GM12878 (cell line): ENCODE results near the gene CLEC16A. TPM values are rescaled to one million over a fixed set of nuclear protein-coding genes. Genes with fewer than 3 reads are reported as not detected.

Experiments
- ATAC-seq: fragments of 200-7000 bp; cut with Tn5 transposase; 3 replicates; pipeline ENCODE4 v1.9.1; 2020; ENCODE audit warnings: mild to moderate bottlenecking, moderate library complexity
- BruUV-seq: library from RNA; stranded (reverse); fragments of 400-500 nt; replicated peaks from 2 replicates; lab custom pipeline; 2021; lab: Mats Ljungman, UMichigan
- CTCF ChIA-PET: fragments of 300-600 bp; sonication (Branson Sonifier 250); formaldehyde crosslinking; extraction: SDS; loops from one replicate; lab custom pipeline; 2021; ENCODE audit warnings: inconsistent platforms; lab: Yijun Ruan, JAX
- POLR2A ChIA-PET: fragments of 350-600 bp; formaldehyde crosslinking; extraction: SDS; loops from one replicate; lab custom pipeline; 2021; ENCODE audit warnings: inconsistent platforms; lab: Charles Lee
- RAD21 ChIA-PET: fragments of 300-600 bp; sonication (Branson Sonifier 250); formaldehyde crosslinking; loops from one replicate; lab custom pipeline; 2023; ENCODE audit warnings: antibody characterized with exemption; ENCODE audit not compliant: unreplicated experiment; lab: Charles Lee
- SMC1A ChIA-PET: fragments of 300-600 bp; sonication (Branson Sonifier 250); formaldehyde crosslinking; loops from one replicate; lab custom pipeline; 2023; ENCODE audit not compliant: unreplicated experiment, uncharacterized antibody; lab: Charles Lee
- DNase-seq: peaks from one replicate; pipeline ENCODE4 v3.0.0-alpha.2; 2011; ENCODE audit warnings: low read depth, low spot score
- FAIRE-seq: peaks from 3 replicates; lab custom pipeline; 2011; peaks lifted over from hg19 to GRCh38; lab: Jason Lieb, UNC
- H2AFZ ChIP-seq: 2 replicates; pipeline ENCODE4 v1.6.0; 2011; ENCODE audit warnings: low read depth, low read length, control low read depth; ENCODE audit not compliant: control insufficient read depth
- H3K27ac ChIP-seq: 2 replicates; pipeline ENCODE4 v1.5.1; 2011; ENCODE audit warnings: control low read depth; ENCODE audit not compliant: control insufficient read depth, insufficient read depth
- H3K27me3 ChIP-seq, 2 experiments: replicated peaks in 1 of 2; 2 replicates each; pipeline versions ENCODE4 v1.6.0 to v1.6.1; 2011; ENCODE audit warnings: low read length in 1 of 2; ENCODE audit not compliant: control insufficient read depth in 2 of 2, insufficient read depth in 2 of 2
- H3K36me3 ChIP-seq, 2 experiments: 2 replicates each; pipeline ENCODE4 v1.5.1; 2011; ENCODE audit warnings: low read length in 1 of 2; ENCODE audit not compliant: control insufficient read depth in 2 of 2, insufficient read depth in 2 of 2
- H3K4me1 ChIP-seq: 2 replicates; pipeline ENCODE4 v1.6.1; 2011; ENCODE audit warnings: mild to moderate bottlenecking, low read length, moderate library complexity, mixed read lengths; ENCODE audit not compliant: control insufficient read depth, insufficient read depth
- H3K4me2 ChIP-seq: 2 replicates; pipeline ENCODE4 v1.6.0; 2011; ENCODE audit warnings: control low read depth; ENCODE audit not compliant: control insufficient read depth, insufficient read depth
- H3K4me3 ChIP-seq: fragments of 200-600 bp; sonication (generic); 2 replicates; pipeline ENCODE4 v1.5.1; 2016
- H3K79me2 ChIP-seq: 2 replicates; pipeline ENCODE4 v1.6.0; 2011; ENCODE audit warnings: low read length; ENCODE audit not compliant: control insufficient read depth, insufficient read depth
- H3K9ac ChIP-seq: 2 replicates; pipeline ENCODE4 v1.8.0; 2011; ENCODE audit warnings: low read length, control low read depth, mixed read lengths; ENCODE audit not compliant: control insufficient read depth, insufficient read depth
- H3K9me3 ChIP-seq: replicated peaks from 3 replicates; pipeline ENCODE4 v1.5.1; 2011; ENCODE audit warnings: mild to moderate bottlenecking, low read length; ENCODE audit not compliant: control insufficient read depth, insufficient read depth
- H4K20me1 ChIP-seq: 2 replicates; pipeline ENCODE4 v1.6.0; 2011; ENCODE audit not compliant: control insufficient read depth, insufficient read depth
- BHLHE40 ChIP-seq, 2 experiments: fragments of 450-650 bp in 1 of 2; IDR thresholded peaks; 2 replicates each; pipeline ENCODE4 v1.6.1; 2011 to 2017; ENCODE audit warnings: low read depth in 2 of 2, borderline replicate concordance in 1 of 2, improper control_type of control experiment in 1 of 2, low read length in 1 of 2, mild to moderate bottlenecking in 1 of 2
- EED ChIP-seq: sonication (generic); IDR thresholded peaks from 2 replicates; pipeline ENCODE4 v1.6.1; 2016; ENCODE audit warnings: antibody characterized with exemption, low read depth
- HCFC1 ChIP-seq: fragments of 150-350 bp; IDR thresholded peaks from 2 replicates; pipeline ENCODE4 v1.6.1; 2014; ENCODE audit warnings: low read length
- HDAC6 ChIP-seq: fragments of 200-600 bp; sonication (generic); IDR thresholded peaks from one replicate; pipeline ENCODE4 v1.8.0; 2017; ENCODE audit warnings: antibody characterized with exemption; ENCODE audit not compliant: unreplicated experiment
- MAX ChIP-seq: IDR thresholded peaks from 2 replicates; pipeline ENCODE4 v1.6.1; 2012; ENCODE audit warnings: low read depth, low read length, improper control_type of control experiment
- MTA3 ChIP-seq: IDR thresholded peaks from 2 replicates; pipeline ENCODE4 v1.6.1; 2012; ENCODE audit warnings: low read length, inconsistent platforms, borderline replicate concordance
- NBN ChIP-seq: fragments of 450-650 bp; IDR thresholded peaks from 2 replicates; pipeline ENCODE4 v1.6.1; 2016
- NR2C2 ChIP-seq: IDR thresholded peaks from 2 replicates; pipeline ENCODE4 v1.6.1; 2011; ENCODE audit warnings: borderline replicate concordance, low read depth; ENCODE audit not compliant: control insufficient read depth, insufficient read length
- NR2F1 ChIP-seq: fragments of 450-650 bp; conservative IDR thresholded peaks from 2 replicates; pipeline ENCODE4 v1.6.1; 2017; ENCODE audit warnings: mild to moderate bottlenecking
- PBX3 ChIP-seq: IDR thresholded peaks from 2 replicates; pipeline ENCODE4 v1.6.1; 2011; ENCODE audit warnings: mild to moderate bottlenecking, low read depth, low read length, moderate library complexity; ENCODE audit not compliant: insufficient replicate concordance
- RAD21 ChIP-seq: IDR thresholded peaks from 2 replicates; pipeline ENCODE4 v1.6.1; 2011; ENCODE audit warnings: mild to moderate bottlenecking, low read depth, low read length, moderate library complexity; ENCODE audit not compliant: insufficient read depth
- SMAD5 ChIP-seq: IDR thresholded peaks from 2 replicates; pipeline ENCODE4 v1.6.1; 2016; ENCODE audit warnings: antibody characterized with exemption, low read depth
- SP1 ChIP-seq: IDR thresholded peaks from one replicate; pipeline ENCODE4 v1.6.1; 2011; ENCODE audit warnings: low read depth, low read length
- TARDBP ChIP-seq: IDR thresholded peaks from 2 replicates; pipeline ENCODE4 v1.6.1; 2016; ENCODE audit warnings: borderline replicate concordance
- ZBTB4 ChIP-seq: fragments of 450-650 bp; formaldehyde crosslinking; IDR thresholded peaks from 2 replicates; pipeline ENCODE4 v1.4.0; 2022; ENCODE audit warnings: mild to moderate bottlenecking, moderate library complexity
- WGBS: methylation state at CpG from one replicate; pipeline ENCODE4 v1.1.6; 2016; ENCODE audit warnings: low lambda C conversion rate; ENCODE audit not compliant: insufficient replicate concordance, insufficient coverage; ENCODE audit errors: missing lambda C conversion rate; 5-methylcytosine and 5-hydroxymethylcytosine counted together
- in situ Hi-C: fragments of 300-500 bp; cut with MboI; formaldehyde crosslinking; loops from 9 replicates; pipeline ENCODE4 v1.14.3; 2018; ENCODE audit warnings: mixed read lengths
- intact Hi-C: fragments of 100-400 bp; cut with micrococcal nuclease; formaldehyde crosslinking; loops from one replicate; pipeline ENCODE4 v1.14.2; 2022; ENCODE audit not compliant: unreplicated experiment
- polyA plus RNA-seq, 11 experiments: library from polyadenylated mRNA; depleted of rRNA in 4 of 11; unstranded in 6 of 11; stranded (reverse) in 5 of 11; fragments of >200 nt; fragmentation: Nextera tagmentation in 4 of 11; fragmentation: Illumina TruSeq in 1 of 11; extraction: Ambion mirVana in 4 of 11; extraction: Trizol in 1 of 11; gene quantifications; 1 replicate in 1 of 11; 2 replicates in 10 of 11; pipeline versions ENCODE4 v1.2.1 to v1.2.3, GENCODE V29; 2011 to 2016; ENCODE audit warnings: inconsistent platforms in 2 of 11, missing spikeins in 2 of 11, low read depth in 1 of 11
- total RNA-seq, 4 experiments: library from RNA; depleted of rRNA in 3 of 4; stranded (reverse); fragments of >200 nt in 3 of 4; fragmentation: Illumina TruSeq in 1 of 4; extraction: Trizol in 1 of 4; gene quantifications; 2 replicates each; pipeline versions ENCODE4 v1.2.1 to v1.2.3, GENCODE V29; 2013 to 2021
- TF ChIP-seq, protein P1 (sequence below): fragments of 450-650 bp; IDR thresholded peaks from 2 replicates; pipeline ENCODE4 v1.6.1; 2017; ENCODE audit warnings: mild to moderate bottlenecking, moderate library complexity

CLEC16A gene
- total and polyA plus RNA-seq, 10 of the 15 experiments (the other 5 are each of a cell fraction or from before 2014, with no cell fraction given): 1.5 to 28.8 (median 19.2) TPM

- TF ChIP-seq MAX: no peak
- no peak for TF ChIP-seq NR2C2
- no peak for TF ChIP-seq NBN
- no peak for TF ChIP-seq HCFC1
- TF ChIP-seq NR2F1: no peak
Measured at GRCh38 chr16:10993649-10994048, 49.3 kb downstream of the CLEC16A start (continued).

- Histone ChIP-seq H3K36me3 (peaks cover 13 to 15% of the 10 kb centered on the region in 2 experiments), H3K79me2 (peaks cover 2% of the 10 kb centered on the region; the same call in 1 of the 2 replicates), H3K27me3 (no peaks in the 10 kb centered on the region), H3K9me3 (no peaks in the 10 kb centered on the region), H3K4me1 (peaks cover 21% of the 10 kb centered on the region), H3K4me3 (no peak overlapping the region), H3K9ac (no peak overlapping the region), H3K4me2 (no peak overlapping the region), H2AFZ (no peak overlapping the region), H4K20me1 (no peaks in the 10 kb centered on the region), H3K27ac (no peak overlapping the region)
- WGBS: 97% methylated on average over 6 of the region's 6 CpGs
- ChIA-PET SMC1A (no interaction called here), RAD21 (no interaction called here), CTCF (interaction anchor here (1.9 kb wide), 1 partner anchor 30 kb away, joined by 5 read pairs; no protein-coding TSS in a partner anchor), POLR2A (interaction anchor here (0.8 kb wide), 1 partner anchor 11 kb away, joined by 4 read pairs; no protein-coding TSS in a partner anchor)
- DNase-seq (no peak), FAIRE-seq (no peak), ATAC-seq (no peak)
- intact Hi-C loops (no loop called here), in situ Hi-C loops (no loop called here)
- BruUV-seq: no TSS peak
- TF ChIP-seq PBX3 (no peak), HDAC6 (no peak), SMAD5 (no peak), BHLHE40 (IDR thresholded peaks at IDR 0.05; ENCODE audit: borderline replicate concordance in 1 of 2, low read depth in 2 of 2, low read length in 1 of 2) (no peak), EED (no peak), TARDBP (no peak), RAD21 (no peak), MTA3 (no peak), ZBTB4 (CRISPR knock-in tag) (no peak), SP1 (no peak)
- TF ChIP-seq, protein P1, sequence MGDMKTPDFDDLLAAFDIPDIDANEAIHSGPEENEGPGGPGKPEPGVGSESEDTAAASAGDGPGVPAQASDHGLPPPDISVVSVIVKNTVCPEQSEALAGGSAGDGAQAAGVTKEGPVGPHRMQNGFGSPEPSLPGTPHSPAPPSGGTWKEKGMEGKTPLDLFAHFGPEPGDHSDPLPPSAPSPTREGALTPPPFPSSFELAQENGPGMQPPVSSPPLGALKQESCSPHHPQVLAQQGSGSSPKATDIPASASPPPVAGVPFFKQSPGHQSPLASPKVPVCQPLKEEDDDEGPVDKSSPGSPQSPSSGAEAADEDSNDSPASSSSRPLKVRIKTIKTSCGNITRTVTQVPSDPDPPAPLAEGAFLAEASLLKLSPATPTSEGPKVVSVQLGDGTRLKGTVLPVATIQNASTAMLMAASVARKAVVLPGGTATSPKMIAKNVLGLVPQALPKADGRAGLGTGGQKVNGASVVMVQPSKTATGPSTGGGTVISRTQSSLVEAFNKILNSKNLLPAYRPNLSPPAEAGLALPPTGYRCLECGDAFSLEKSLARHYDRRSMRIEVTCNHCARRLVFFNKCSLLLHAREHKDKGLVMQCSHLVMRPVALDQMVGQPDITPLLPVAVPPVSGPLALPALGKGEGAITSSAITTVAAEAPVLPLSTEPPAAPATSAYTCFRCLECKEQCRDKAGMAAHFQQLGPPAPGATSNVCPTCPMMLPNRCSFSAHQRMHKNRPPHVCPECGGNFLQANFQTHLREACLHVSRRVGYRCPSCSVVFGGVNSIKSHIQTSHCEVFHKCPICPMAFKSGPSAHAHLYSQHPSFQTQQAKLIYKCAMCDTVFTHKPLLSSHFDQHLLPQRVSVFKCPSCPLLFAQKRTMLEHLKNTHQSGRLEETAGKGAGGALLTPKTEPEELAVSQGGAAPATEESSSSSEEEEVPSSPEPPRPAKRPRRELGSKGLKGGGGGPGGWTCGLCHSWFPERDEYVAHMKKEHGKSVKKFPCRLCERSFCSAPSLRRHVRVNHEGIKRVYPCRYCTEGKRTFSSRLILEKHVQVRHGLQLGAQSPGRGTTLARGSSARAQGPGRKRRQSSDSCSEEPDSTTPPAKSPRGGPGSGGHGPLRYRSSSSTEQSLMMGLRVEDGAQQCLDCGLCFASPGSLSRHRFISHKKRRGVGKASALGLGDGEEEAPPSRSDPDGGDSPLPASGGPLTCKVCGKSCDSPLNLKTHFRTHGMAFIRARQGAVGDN: no peak
Measured at GRCh38 chr16:10994571-10994970, 50.2 kb downstream of the CLEC16A start.
